Melanocyte of skin (primary cell): ENCODE measurements around the gene MBD2. TPM values are rescaled to one million over a fixed set of nuclear protein-coding genes. Genes with fewer than 3 reads are reported as not detected.

Experiments used
- small RNA-seq, 2 donors: library from RNA; depleted of rRNA; stranded (forward); fragments of <200 nt; gene quantifications; one replicate each; pipeline ENCODE3, GENCODE V24; 2012
- total RNA-seq, 2 donors: library from RNA; depleted of rRNA; stranded (reverse); fragments of >200 nt; gene quantifications; 2 replicates each; pipeline ENCODE4 v1.2.3, GENCODE V29; 2012

Gene MBD2, protein sequence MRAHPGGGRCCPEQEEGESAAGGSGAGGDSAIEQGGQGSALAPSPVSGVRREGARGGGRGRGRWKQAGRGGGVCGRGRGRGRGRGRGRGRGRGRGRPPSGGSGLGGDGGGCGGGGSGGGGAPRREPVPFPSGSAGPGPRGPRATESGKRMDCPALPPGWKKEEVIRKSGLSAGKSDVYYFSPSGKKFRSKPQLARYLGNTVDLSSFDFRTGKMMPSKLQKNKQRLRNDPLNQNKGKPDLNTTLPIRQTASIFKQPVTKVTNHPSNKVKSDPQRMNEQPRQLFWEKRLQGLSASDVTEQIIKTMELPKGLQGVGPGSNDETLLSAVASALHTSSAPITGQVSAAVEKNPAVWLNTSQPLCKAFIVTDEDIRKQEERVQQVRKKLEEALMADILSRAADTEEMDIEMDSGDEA
- total RNA-seq: 10 to 100 TPM; 14.8 to 15.0 TPM

DNA sequence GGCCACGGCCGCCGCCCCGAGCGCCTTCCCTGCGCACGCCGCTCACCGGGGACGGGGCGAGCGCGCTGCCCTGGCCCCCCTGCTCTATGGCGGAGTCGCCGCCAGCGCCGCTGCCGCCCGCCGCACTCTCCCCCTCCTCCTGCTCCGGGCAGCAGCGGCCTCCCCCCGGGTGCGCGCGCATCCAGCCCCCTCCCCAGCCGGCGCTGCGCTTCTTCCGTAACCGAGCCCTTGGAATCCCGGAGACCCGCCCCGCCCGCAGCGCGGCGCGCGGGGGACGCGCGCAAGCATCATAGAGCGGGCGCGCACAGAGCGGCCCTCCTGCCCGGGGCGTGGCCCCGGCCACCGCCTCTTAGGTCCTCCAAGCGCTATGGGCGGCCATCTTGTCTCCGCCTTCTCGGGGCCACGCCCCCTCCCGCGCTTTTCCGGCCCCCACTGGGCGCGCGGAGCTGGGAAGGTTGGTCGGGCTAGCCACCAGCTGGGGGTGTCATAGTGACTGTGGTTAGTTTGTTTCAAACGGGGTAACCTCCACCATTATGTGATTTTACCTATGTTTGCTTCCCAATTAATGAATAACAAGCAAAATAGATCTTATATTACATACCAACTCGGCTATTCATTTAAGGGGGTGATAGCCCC lies at the start of gene MBD2:
Gene MBD2 (minus strand): TSS at position 291 of the 636 bp plus-strand sequence. CDS start 110 bp downstream, at position 181.

Small RNA genes lying within 50 kb of the gene (small RNA-seq; reads per million reads assigned to genes)
- gene SNORA37: 122 to 196 reads per million in 2 donors

Other genes with a start within 250 kb of the MBD2 start
- 10 to 100 TPM; 21.0 to 23.1 TPM for gene POLI, start 44.8 kb upstream of the MBD2 start, total RNA-seq
- gene STARD6, start 133.2 kb upstream of the MBD2 start, total RNA-seq: not detected
- 1 to 10 TPM; 2.1 to 4.7 TPM for gene C18orf54, start 133.2 kb upstream of the MBD2 start, total RNA-seq